ENCODE data around the gene DCAF7. TPM values are rescaled to one million over a fixed set of nuclear protein-coding genes. Genes with fewer than 3 reads are reported as not detected.

Gene DCAF7
- total RNA-seq = 10 to 100 TPM; 21.8 to 39.2 (median 25.6) TPM
- polyA plus RNA-seq = 10 to 100 TPM in 1 of 2 donors, 1 to 10 TPM in 1; 7.1 to 14.1 TPM

- no peak for TF ChIP-seq CTCF (IDR thresholded peaks at IDR 0.05)
- Histone ChIP-seq H3K4me3 (peak within 1 kb of the TSS; percentile 72 to 95 (median 86)), H3K4me1 (peaks cover 6 to 20% (median 8%) of the 10 kb centered on the region in 3 donors), H3K27ac (peak within 1 kb of the TSS; percentile 87 to 94 (median 88)), H3K27me3 (no peaks in the 10 kb centered on the region), H3K9me3 (no peaks in the 10 kb centered on the region), H3K36me3 (no peaks in the 10 kb centered on the region)
- intact Hi-C loops (cut with DNase I) = no loop called here
- peak; percentile 91 for FAIRE-seq
- ATAC-seq = peak; percentile 94 to 98 (median 96)
- WGBS, 2 donors = 0% methylated on average over 70 to 72 of the region's 72 CpGs
- peak; percentile 96 to 100 (median 100) for DNase-seq
Measured at GRCh38 chr17:63549946-63550816, at the start of gene DCAF7. TSS of gene DCAF7 (plus strand) at chr17:63550477. CDS start at chr17:63550678, 201 bp downstream.

GRCh38 chr17:63500543-63501390 lies 49.5 kb upstream of the DCAF7 start:
- Histone ChIP-seq H3K27me3 (no peaks in the 10 kb centered on the region), H3K9me3 (no peaks in the 10 kb centered on the region), H3K4me3 (no peak overlapping the region), H3K27ac (no peak overlapping the region), H3K36me3 (no peaks in the 10 kb centered on the region), H3K4me1 (peaks cover 0 to 3% (median 0%) of the 10 kb centered on the region in 3 donors)
- ATAC-seq (peak in 1 of 4 donors; percentile 22), DNase-seq (peak in 1 of 6 donors; percentile 15), FAIRE-seq (no peak)
- TF ChIP-seq CTCF (IDR thresholded peaks at IDR 0.05) = no peak
- intact Hi-C loops (cut with DNase I) = no loop called here
- WGBS, 2 donors = 55 to 66% methylated on average over 14 of the region's 14 CpGs

GRCh38 chr17:63503341-63503705 lies 47.0 kb upstream of the DCAF7 start:
- Histone ChIP-seq H3K27me3 (no peaks in the 10 kb centered on the region), H3K4me3 (no peak overlapping the region), H3K27ac (peak overlapping the region in 1 of 4 donors; percentile 24), H3K36me3 (no peaks in the 10 kb centered on the region), H3K9me3 (no peaks in the 10 kb centered on the region), H3K4me1 (peaks cover 0 to 3% (median 0%) of the 10 kb centered on the region in 3 donors)
- no peak for TF ChIP-seq CTCF (IDR thresholded peaks at IDR 0.05)
- WGBS, 2 donors = 27 to 31% methylated on average over 8 of the region's 8 CpGs
- ATAC-seq (peak in 2 of 4 donors; percentile 30 to 31), FAIRE-seq (no peak), DNase-seq (no peak)
- intact Hi-C loops (cut with DNase I) = no loop called here

- no peaks in the 10 kb centered on the region for H3K9me3 ChIP-seq
- H3K4me1 ChIP-seq = peaks cover 0 to 3% (median 0%) of the 10 kb centered on the region in 3 donors
- no peaks in the 10 kb centered on the region for H3K36me3 ChIP-seq
- intact Hi-C loops (cut with DNase I) = no loop called here
- no peak for TF ChIP-seq CTCF (IDR thresholded peaks at IDR 0.05)
- ATAC-seq = no peak
- no peak for FAIRE-seq
- H3K27me3 ChIP-seq = no peaks in the 10 kb centered on the region
- no peak overlapping the region for H3K27ac ChIP-seq
- H3K4me3 ChIP-seq = no peak overlapping the region
- DNase-seq = no peak
Measured at GRCh38 chr17:63504261-63504660, 46.0 kb upstream of the DCAF7 start.

Measured in pancreas (tissue), 10 donors.